HG02938 (cell line): ENCODE measurements around the gene FIBCD1.
"Not testable (repeated sequence)": the region's sequence is repeated elsewhere in the genome, so short reads cannot be mapped to it uniquely, and the experiment has no call there.

Experiments
- ATAC-seq: cut with Tn5 transposase; IDR thresholded peaks from one replicate; pipeline ENCODE4 v1.9.1; 2021; ENCODE audit warnings: mild to moderate bottlenecking, moderate library complexity; ENCODE audit not compliant: unreplicated experiment

Gene FIBCD1

GRCh38 chr9:130955947-130956621, 17.0 kb upstream of the FIBCD1 start:
- no peak for ATAC-seq

GRCh38 chr9:130954925-130955324, 15.9 kb upstream of the FIBCD1 start:
- ATAC-seq: not testable (repeated sequence)

- no peak for ATAC-seq
Observed at GRCh38 chr9:130954317-130954716, 15.3 kb upstream of the FIBCD1 start.

- ATAC-seq: no peak
Observed at GRCh38 chr9:130952065-130952762, 13.2 kb upstream of the FIBCD1 start.

- ATAC-seq: no peak
Observed at GRCh38 chr9:130950039-130950311, 10.9 kb upstream of the FIBCD1 start.

- no peak for ATAC-seq
Observed at GRCh38 chr9:130949188-130950038, 10.4 kb upstream of the FIBCD1 start.

- no peak for ATAC-seq
Observed at GRCh38 chr9:130948266-130948665, 9.2 kb upstream of the FIBCD1 start.

GRCh38 chr9:130947618-130948140, 8.6 kb upstream of the FIBCD1 start:
- no peak for ATAC-seq

- ATAC-seq: no peak
Observed at GRCh38 chr9:130946766-130947617, 7.9 kb upstream of the FIBCD1 start.

GRCh38 chr9:130945173-130945572, 6.1 kb upstream of the FIBCD1 start:
- ATAC-seq: no peak

GRCh38 chr9:130944510-130945058, 5.5 kb upstream of the FIBCD1 start:
- ATAC-seq: no peak

GRCh38 chr9:130943777-130944176, 4.7 kb upstream of the FIBCD1 start:
- ATAC-seq: no peak

- no peak for ATAC-seq
Observed at GRCh38 chr9:130943221-130943620, 4.2 kb upstream of the FIBCD1 start.

GRCh38 chr9:130942679-130943078, 3.6 kb upstream of the FIBCD1 start:
- no peak for ATAC-seq

- ATAC-seq: no peak
Observed at GRCh38 chr9:130942084-130942483, 3.0 kb upstream of the FIBCD1 start.

- ATAC-seq: no peak
Observed at GRCh38 chr9:130940693-130941576, 1.9 kb upstream of the FIBCD1 start.

GRCh38 chr9:130940027-130940549, 1.0 kb upstream of the FIBCD1 start:
- no peak for ATAC-seq

GRCh38 chr9:130939405-130940026, 469 bp upstream of the FIBCD1 start:
- ATAC-seq: no peak

GRCh38 chr9:130938184-130938651, 829 bp downstream of the FIBCD1 start:
- ATAC-seq: no peak
